Keratinocyte (primary cell): ENCODE results near the gene ZNF385A.

Experiments used
- CTCF ChIP-seq, 3 experiments: IDR thresholded peaks in 1 of 3; conservative IDR thresholded peaks in 1 of 3; optimal IDR thresholded peaks in 1 of 3; 2 replicates in 2 of 3; 3 replicates in 1 of 3; pipeline versions ENCODE3 to v1.5.1; 2011; ENCODE audit warnings: low read length in 3 of 3, mild to moderate bottlenecking in 3 of 3, moderate library complexity in 2 of 3, control low read depth in 1 of 3, inconsistent platforms in 1 of 3; ENCODE audit not compliant: insufficient read depth in 2 of 3; ENCODE audit errors: extremely low read depth in 1 of 3
- EZH2 ChIP-seq: IDR thresholded peaks from one replicate; pipeline ENCODE4 v1.6.1; 2012; ENCODE audit warnings: inconsistent platforms, mild to moderate bottlenecking, low read length, moderate library complexity

DNA sequence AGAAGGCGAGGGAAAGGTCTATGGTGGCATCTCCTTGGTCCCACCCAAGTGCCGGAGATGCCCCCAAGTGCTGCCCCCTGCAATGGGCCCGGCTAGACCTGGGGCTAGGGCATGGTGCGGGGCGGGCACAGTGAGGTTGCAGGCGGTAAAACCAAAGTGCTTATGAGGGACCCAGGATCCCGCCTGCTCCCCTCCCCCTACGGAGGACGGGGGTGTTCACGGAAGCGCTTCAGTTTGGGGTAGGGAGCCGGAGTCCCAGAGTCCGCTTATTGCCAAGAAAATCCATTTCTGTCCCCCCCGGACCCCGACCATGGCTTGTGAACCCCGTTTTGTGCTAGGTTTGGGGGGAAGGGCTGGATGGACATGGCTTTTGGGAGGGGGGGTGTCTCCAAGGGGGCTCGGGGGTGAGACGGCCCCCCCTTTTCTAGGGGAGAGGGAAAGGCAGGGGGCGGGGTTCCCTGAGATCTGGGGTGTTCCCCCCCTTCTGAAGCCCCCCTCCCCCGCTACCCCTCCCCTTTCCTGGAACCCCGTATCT lies 14.9 kb downstream of the ZNF385A start:
- TF ChIP-seq CTCF (optimal IDR thresholded peaks at IDR 0.05 in 1 of 3, IDR thresholded peaks at IDR 0.05 in 1 of 3, conservative IDR thresholded peaks at IDR 0.05 in 1 of 3; ENCODE audit: extremely low read depth in 1 of 3, insufficient read depth in 2 of 3, low read length in 3 of 3) = no peak
- no peak for TF ChIP-seq EZH2
